ENCODE data around the gene EXOSC5. TPM values are rescaled to one million over a fixed set of nuclear protein-coding genes. Genes with fewer than 3 reads are reported as not detected.
"Not testable (repeated sequence)": the region's sequence is repeated elsewhere in the genome, so short reads cannot be mapped to it uniquely, and the experiment has no call there.

EXOSC5 gene
- total and polyA plus RNA-seq, 2 of the 13 experiments (the other 11 are each of a cell fraction or from before 2014, with no cell fraction given) = 24.1 to 26.5 TPM

DNA sequence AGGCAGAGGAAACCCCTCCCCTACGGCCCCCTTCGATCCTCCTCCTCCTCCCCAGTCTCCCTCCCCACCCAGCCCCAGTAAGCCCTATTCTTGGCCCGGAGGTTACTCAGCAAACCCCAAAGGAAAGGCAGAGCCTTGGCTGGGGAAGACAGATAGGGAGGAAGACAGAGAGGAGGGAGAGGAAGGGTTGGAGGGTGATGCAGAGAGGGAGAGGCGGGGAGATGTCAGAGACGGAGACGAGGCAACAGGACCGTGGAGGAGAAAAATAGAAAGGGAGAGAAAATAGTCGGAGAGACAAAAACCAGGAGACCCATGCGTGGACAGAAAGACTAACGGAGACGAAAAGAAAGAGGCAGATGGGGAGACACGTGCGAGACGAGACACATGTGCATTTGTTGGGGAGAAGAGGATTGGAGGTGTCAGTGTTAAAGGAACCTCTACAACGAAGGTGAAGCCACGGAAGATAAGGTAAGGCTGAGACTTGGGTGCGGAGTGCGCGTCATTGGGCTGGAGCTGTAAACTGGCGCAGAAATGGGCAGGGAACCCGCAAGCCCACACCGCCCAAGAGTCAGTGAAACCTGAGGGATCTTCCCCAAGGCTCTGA, 46.3 kb downstream of the EXOSC5 start:
- H3K9ac ChIP-seq (ENCODE audit: insufficient read depth, low read depth, low read length) = peak overlapping the region; percentile 82
- no peak for FAIRE-seq
- peak overlapping the region; percentile 80 for H3K4me2 ChIP-seq (ENCODE audit: low read depth, low read length)
- H3K4me1 ChIP-seq (ENCODE audit: insufficient read depth, low read length) = peaks cover 32% of the 10 kb centered on the region
- TF ChIP-seq EED (CRISPR knock-in tag; IDR thresholded peaks at IDR 0.05) (no peak), ZNF12 (CRISPR knock-in tag; IDR thresholded peaks at IDR 0.05) (no peak), ARNT2 (CRISPR knock-in tag; IDR thresholded peaks at IDR 0.05; ENCODE audit: low read depth) (0 out of 2 replicates have a peak, but pooled peaks have one; percentile 15), ZBTB10 (CRISPR knock-in tag; IDR thresholded peaks at IDR 0.05; ENCODE audit: borderline replicate concordance) (no peak), SMAD3 (CRISPR knock-in tag; IDR thresholded peaks at IDR 0.05) (no peak)
- TF ChIP-seq, protein P1, sequence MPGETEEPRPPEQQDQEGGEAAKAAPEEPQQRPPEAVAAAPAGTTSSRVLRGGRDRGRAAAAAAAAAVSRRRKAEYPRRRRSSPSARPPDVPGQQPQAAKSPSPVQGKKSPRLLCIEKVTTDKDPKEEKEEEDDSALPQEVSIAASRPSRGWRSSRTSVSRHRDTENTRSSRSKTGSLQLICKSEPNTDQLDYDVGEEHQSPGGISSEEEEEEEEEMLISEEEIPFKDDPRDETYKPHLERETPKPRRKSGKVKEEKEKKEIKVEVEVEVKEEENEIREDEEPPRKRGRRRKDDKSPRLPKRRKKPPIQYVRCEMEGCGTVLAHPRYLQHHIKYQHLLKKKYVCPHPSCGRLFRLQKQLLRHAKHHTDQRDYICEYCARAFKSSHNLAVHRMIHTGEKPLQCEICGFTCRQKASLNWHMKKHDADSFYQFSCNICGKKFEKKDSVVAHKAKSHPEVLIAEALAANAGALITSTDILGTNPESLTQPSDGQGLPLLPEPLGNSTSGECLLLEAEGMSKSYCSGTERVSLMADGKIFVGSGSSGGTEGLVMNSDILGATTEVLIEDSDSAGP (CRISPR knock-in tag; IDR thresholded peaks at IDR 0.05; ENCODE audit: borderline replicate concordance) = 0 out of 2 replicates have a peak, but pooled peaks have one; percentile 25
- peak overlapping the region; percentile 90 to 95 (median 95) for H3K4me3 ChIP-seq (replicated peaks in 1 of 3; ENCODE audit: insufficient read depth in 1 of 3, low read depth in 2 of 3, low read length in 3 of 3)
- H4K20me1 ChIP-seq (ENCODE audit: insufficient read depth, low read length) = peaks cover 12% of the 10 kb centered on the region; the same call in 1 of the 2 replicates
- no peak for DNase-seq (ENCODE audit: low spot score)
- no peaks in the 10 kb centered on the region; a peak in 1 of 5 replicates for H3K27me3 ChIP-seq (ENCODE audit: control insufficient read depth in 1 of 2, insufficient read depth in 2 of 2, low read length in 2 of 2)
- POLR2A ChIA-PET = interaction anchor here (1.0 to 3.1 kb wide), 6 partner anchors 13 to 87 kb away, joined by 3 to 73 read pairs (median 7); partner anchors contain the start of genes B9D2, CCDC97 and HNRNPUL1
- peaks cover 6 to 16% of the 10 kb centered on the region in 2 experiments; a peak in 4 of 5 replicates for H3K36me3 ChIP-seq (replicated peaks in 1 of 2; ENCODE audit: control insufficient read depth in 1 of 2, insufficient read depth in 2 of 2, low read length in 2 of 2)
- in situ Hi-C loops (cut with HindIII; ENCODE audit: extremely low pct_ligation_motif_present, low pct_unique_long_range_greater_than_20kb) = loop anchor here (5.0 kb wide), 1 partner anchor 39 kb away; the partner anchor contains the start of gene CCDC97
- BruUV-seq (replicated peaks) = no TSS peak
- CTCF ChIA-PET (ENCODE audit: low intra/inter-chr PET ratio, low total read pairs) = no interaction called here
- no peak overlapping the region for H3K27ac ChIP-seq (ENCODE audit: extremely low read length, insufficient read depth, low read length)
- no peak for ATAC-seq
- H2AFZ ChIP-seq (ENCODE audit: low read length) = no peak overlapping the region
- WGBS (ENCODE audit: low lambda C conversion rate) = 85% methylated on average over 22 of the region's 22 CpGs
- H3K79me2 ChIP-seq (ENCODE audit: insufficient read depth, low read length) = peaks cover 29% of the 10 kb centered on the region
- H3K9me3 ChIP-seq (ENCODE audit: low read length) = no peaks in the 10 kb centered on the region
- intact Hi-C loops (cut with micrococcal nuclease; ENCODE audit: unreplicated experiment) = no loop called here

- Histone ChIP-seq H3K4me1 (ENCODE audit: insufficient read depth, low read length) (peaks cover 23% of the 10 kb centered on the region), H3K79me2 (ENCODE audit: insufficient read depth, low read length) (peaks cover 16% of the 10 kb centered on the region), H4K20me1 (ENCODE audit: insufficient read depth, low read length) (peaks cover 12% of the 10 kb centered on the region; the same call in 1 of the 2 replicates), H3K36me3 (replicated peaks in 1 of 2; ENCODE audit: control insufficient read depth in 1 of 2, insufficient read depth in 2 of 2, low read length in 2 of 2) (peaks cover 20 to 31% of the 10 kb centered on the region in 2 experiments)
- BruUV-seq (replicated peaks); H3K27ac ChIP-seq (ENCODE audit: extremely low read length, insufficient read depth, low read length); intact Hi-C loops (cut with micrococcal nuclease; ENCODE audit: unreplicated experiment); H3K4me3 ChIP-seq (replicated peaks in 1 of 3; ENCODE audit: insufficient read depth in 1 of 3, low read depth in 2 of 3, low read length in 3 of 3); ATAC-seq; H3K4me2 ChIP-seq (ENCODE audit: low read depth, low read length); H3K9ac ChIP-seq (ENCODE audit: insufficient read depth, low read depth, low read length); H2AFZ ChIP-seq (ENCODE audit: low read length); FAIRE-seq; DNase-seq (ENCODE audit: low spot score); H3K9me3 ChIP-seq (ENCODE audit: low read length); in situ Hi-C loops (cut with HindIII; ENCODE audit: extremely low pct_ligation_motif_present, low pct_unique_long_range_greater_than_20kb); CTCF ChIA-PET (ENCODE audit: low intra/inter-chr PET ratio, low total read pairs); H3K27me3 ChIP-seq (ENCODE audit: control insufficient read depth in 1 of 2, insufficient read depth in 2 of 2, low read length in 2 of 2): not testable (repeated sequence)
- WGBS (ENCODE audit: low lambda C conversion rate) = 96% methylated on average over 8 of the region's 9 CpGs
- POLR2A ChIA-PET = interaction anchor here (1.5 kb wide), 1 partner anchor 25 kb away, joined by 4 read pairs; no protein-coding TSS in a partner anchor
Observed at GRCh38 chr19:41346916-41347315, 50.2 kb downstream of the EXOSC5 start.
